Endothelial cell of umbilical vein (primary cell): ENCODE data around the gene TTK. TPM values are rescaled to one million over a fixed set of nuclear protein-coding genes. Genes with fewer than 3 reads are reported as not detected.

ENCODE experiments used
- BruUV-seq: library from RNA; stranded (reverse); fragments of 400-500 nt; replicated peaks from 2 replicates; lab custom pipeline; 2021; lab: Mats Ljungman, UMichigan
- CTCF ChIA-PET: fragments of 300-600, 350-600 bp; sonication (Branson Sonifier 250); formaldehyde crosslinking; loops from one replicate; lab custom pipeline; 2021; ENCODE audit warnings: antibody characterized with exemption, inconsistent platforms; lab: Charles Lee
- POLR2A ChIA-PET: fragments of 300-600, 350-600 bp; sonication (Branson Sonifier 250); formaldehyde crosslinking; loops from one replicate; lab custom pipeline; 2021; ENCODE audit warnings: antibody characterized with exemption, inconsistent platforms; lab: Charles Lee
- DNase-seq: peaks from one replicate; pipeline ENCODE4 v3.0.0-alpha.2; 2011; ENCODE audit warnings: low read depth, low spot score
- FAIRE-seq: peaks from 2 replicates; lab custom pipeline; 2011; peaks lifted over from hg19 to GRCh38; lab: Jason Lieb, UNC
- H2AFZ ChIP-seq: 2 replicates; pipeline ENCODE4 v1.6.0; 2012; ENCODE audit warnings: low read depth, low read length, control low read depth, inconsistent platforms
- H3K27ac ChIP-seq: 2 replicates; pipeline ENCODE4 v1.5.1; 2011; ENCODE audit warnings: low read depth, mild to moderate bottlenecking, control low read depth, low read length, moderate library complexity; ENCODE audit not compliant: insufficient read depth
- H3K27me3 ChIP-seq, 2 experiments: 2 replicates each; pipeline versions ENCODE4 v1.6.0 to v1.6.1; 2011; ENCODE audit warnings: low read length in 2 of 2, mixed read lengths in 1 of 2; ENCODE audit not compliant: control insufficient read depth in 2 of 2, insufficient read depth in 2 of 2
- H3K36me3 ChIP-seq, 2 experiments: 2 replicates in 1 of 2; 3 replicates in 1 of 2; pipeline ENCODE4 v1.5.1; 2011; ENCODE audit warnings: low read length in 2 of 2, mild to moderate bottlenecking in 1 of 2, moderate library complexity in 1 of 2; ENCODE audit not compliant: control insufficient read depth in 2 of 2, insufficient read depth in 2 of 2; ENCODE audit errors: extremely low read depth in 1 of 2
- H3K4me1 ChIP-seq: 3 replicates; pipeline ENCODE4 v1.5.1; 2011; ENCODE audit warnings: mild to moderate bottlenecking, low read length; ENCODE audit not compliant: control insufficient read depth, insufficient read depth; ENCODE audit errors: extremely low read depth
- H3K4me2 ChIP-seq: 2 replicates; pipeline ENCODE4 v1.6.1; 2011; ENCODE audit warnings: low read length, control low read depth, mixed read lengths; ENCODE audit not compliant: insufficient read depth
- H3K4me3 ChIP-seq, 3 experiments: fragments of 200-600 bp in 1 of 3; sonication (generic), shearing (Covaris generic) in 1 of 3; replicated peaks in 1 of 3; 2 replicates each; pipeline ENCODE4 v1.5.1; 2011 to 2016; ENCODE audit warnings: control low read depth in 3 of 3, low read length in 3 of 3, mild to moderate bottlenecking in 2 of 3, inconsistent platforms in 1 of 3, low read depth in 1 of 3, moderate library complexity in 1 of 3; ENCODE audit not compliant: insufficient read depth in 1 of 3
- H3K79me2 ChIP-seq: 2 replicates; pipeline ENCODE4 v1.6.0; 2012; ENCODE audit warnings: low read length, inconsistent platforms; ENCODE audit not compliant: control insufficient read depth, insufficient read depth
- H3K9ac ChIP-seq: replicated peaks from 2 replicates; pipeline ENCODE3; 2011; ENCODE audit warnings: low read length, control low read depth; ENCODE audit not compliant: insufficient read depth; ENCODE audit errors: extremely low read depth
- H3K9me1 ChIP-seq: replicated peaks from 3 replicates; pipeline ENCODE4 v1.6.0; 2011; ENCODE audit warnings: mild to moderate bottlenecking, low read length; ENCODE audit not compliant: control insufficient read depth, insufficient read depth; ENCODE audit errors: extremely low read depth
- H3K9me3 ChIP-seq: replicated peaks from 2 replicates; pipeline ENCODE4 v1.5.1; 2012; ENCODE audit warnings: low read length, inconsistent platforms; ENCODE audit not compliant: control insufficient read depth, insufficient read depth
- H4K20me1 ChIP-seq: replicated peaks from 2 replicates; pipeline ENCODE3; 2011; ENCODE audit warnings: mild to moderate bottlenecking, low read length; ENCODE audit not compliant: control insufficient read depth, insufficient read depth; ENCODE audit errors: extremely low read depth
- CTCF ChIP-seq, 2 donors: IDR thresholded peaks; 1 replicate in 1 of 2; 2 replicates in 1 of 2; pipeline ENCODE4 v1.5.1; 2011; ENCODE audit warnings: low read length in 2 of 2, mild to moderate bottlenecking in 2 of 2, moderate library complexity in 2 of 2, control low read depth in 1 of 2, inconsistent platforms in 1 of 2, low read depth in 1 of 2; ENCODE audit not compliant: insufficient read depth in 1 of 2; ENCODE audit errors: extremely low read depth in 1 of 2
- EZH2 ChIP-seq: IDR thresholded peaks from 2 replicates; pipeline ENCODE4 v1.6.1; 2012; ENCODE audit warnings: borderline replicate concordance, low read depth, mild to moderate bottlenecking, moderate library complexity, low read length, inconsistent platforms; ENCODE audit not compliant: severe bottlenecking
- FOS ChIP-seq: IDR thresholded peaks from 2 replicates; pipeline ENCODE4 v1.6.1; 2011; ENCODE audit warnings: mild to moderate bottlenecking, low read length, moderate library complexity, borderline replicate concordance; ENCODE audit not compliant: insufficient read depth
- GATA2 ChIP-seq: IDR thresholded peaks from 2 replicates; pipeline ENCODE4 v1.7.0; 2011; ENCODE audit warnings: low read depth, mild to moderate bottlenecking, moderate library complexity, mixed read lengths, low read length; ENCODE audit not compliant: insufficient read length, insufficient read depth
- JUN ChIP-seq: IDR thresholded peaks from 2 replicates; pipeline ENCODE4 v1.6.1; 2011; ENCODE audit warnings: borderline replicate concordance, low read depth; ENCODE audit not compliant: insufficient read length, insufficient read depth
- MAX ChIP-seq: IDR thresholded peaks from 2 replicates; pipeline ENCODE4 v1.6.1; 2011; ENCODE audit not compliant: insufficient read depth, insufficient read length
- MYC ChIP-seq: IDR thresholded peaks from one replicate; pipeline ENCODE4 v1.6.1; 2011; ENCODE audit warnings: mild to moderate bottlenecking, low read depth, low read length
- POLR2A ChIP-seq: IDR thresholded peaks from 2 replicates; pipeline ENCODE4 v1.6.1; 2012; ENCODE audit warnings: low read depth, mild to moderate bottlenecking, control low read depth, low read length
- POLR2AphosphoS5 ChIP-seq: IDR thresholded peaks from 2 replicates; pipeline ENCODE4 v1.6.1; 2012; ENCODE audit warnings: low read depth, mild to moderate bottlenecking, control low read depth, low read length, moderate library complexity; ENCODE audit not compliant: insufficient read depth
- dilution Hi-C: fragments of 300-500 bp; cut with MboI; formaldehyde crosslinking; loops from one replicate; pipeline ENCODE4 v1.15.0; 2019; ENCODE audit warnings: low sequenced_read_pairs; ENCODE audit not compliant: extremely low pct_ligation_motif_present
- intact Hi-C: fragments of 100-400 bp; cut with micrococcal nuclease; formaldehyde crosslinking; loops from one replicate; pipeline ENCODE4 v1.10.0; 2022
- polyA plus RNA-seq, 4 experiments: library from polyadenylated mRNA; depleted of rRNA in 3 of 4; stranded (reverse) in 3 of 4; unstranded in 1 of 4; fragments of >200 nt; gene quantifications; 2 replicates each; pipeline versions ENCODE4 v1.2.1 to v1.2.3, GENCODE V29; 2011 to 2012; ENCODE audit warnings: missing spikeins in 1 of 4
- total RNA-seq: library from RNA; stranded (reverse); gene quantifications from 2 replicates; pipeline ENCODE4 v1.2.3, GENCODE V29; 2021

TTK gene
- total and polyA plus RNA-seq, 2 donors (not counting 3 experiments of a cell fraction or from before 2014, with no cell fraction given): 4.1 to 29.4 TPM

GRCh38 chr6:80021591-80021990 lies 17.1 kb downstream of the TTK start:
- intact Hi-C loops (no loop called here), dilution Hi-C loops (no loop called here)
- CTCF ChIA-PET: interaction anchor here (0.7 to 0.8 kb wide), 2 partner anchors 13 to 72 kb away, joined by 3 to 4 read pairs; no protein-coding TSS in a partner anchor
- FAIRE-seq (no peak), DNase-seq (no peak)
- Histone ChIP-seq H2AFZ (no peak overlapping the region), H4K20me1 (no peaks in the 10 kb centered on the region), H3K79me2 (no peaks in the 10 kb centered on the region), H3K9me3 (no peaks in the 10 kb centered on the region), H3K36me3 (peaks cover 0 to 8% of the 10 kb centered on the region in 2 experiments), H3K9me1 (no peaks in the 10 kb centered on the region), H3K4me3 (no peak overlapping the region), H3K27me3 (no peaks in the 10 kb centered on the region), H3K4me1 (peaks cover 11% of the 10 kb centered on the region), H3K9ac (no peak overlapping the region), H3K4me2 (no peak overlapping the region), H3K27ac (no peak overlapping the region)
- no peak for TF ChIP-seq GATA2
- no peak for TF ChIP-seq MYC
- no peak for TF ChIP-seq FOS
- no peak for TF ChIP-seq EZH2
- no peak for TF ChIP-seq JUN
- TF ChIP-seq CTCF (IDR thresholded peaks at IDR 0.05; ENCODE audit: extremely low read depth in 1 of 2, insufficient read depth in 1 of 2, low read depth in 1 of 2, low read length in 2 of 2): no peak
- TF ChIP-seq POLR2AphosphoS5: no peak
- no peak for TF ChIP-seq POLR2A
- no peak for TF ChIP-seq MAX
- POLR2A ChIA-PET: no interaction called here
- no TSS peak for BruUV-seq
